Type B pancreatic cell (in vitro differentiated cells): ENCODE results near the gene INTS3. TPM values are rescaled to one million over a fixed set of nuclear protein-coding genes. Genes with fewer than 3 reads are reported as not detected.

Experiments
- DNase-seq: peaks from one replicate; pipeline ENCODE4 v3.0.0; 2021; ENCODE audit warnings: mixed read lengths; ENCODE audit not compliant: unreplicated experiment; ENCODE audit errors: extremely low spot score
- H3K27ac Mint-ChIP-seq: 2 replicates; pipeline ENCODE4 v1.8.0; 2021; ENCODE audit warnings: mild to moderate bottlenecking, mixed read lengths
- H3K27me3 Mint-ChIP-seq: 2 replicates; pipeline ENCODE4 v1.8.0; 2021; ENCODE audit warnings: mixed read lengths
- H3K36me3 Mint-ChIP-seq: 2 replicates; pipeline ENCODE4 v1.8.0; 2021; ENCODE audit warnings: mixed read lengths
- H3K4me1 Mint-ChIP-seq: one replicate; pipeline ENCODE4 v1.8.0; 2021; ENCODE audit warnings: mixed read lengths; ENCODE audit not compliant: unreplicated experiment
- H3K4me3 Mint-ChIP-seq: 2 replicates; pipeline ENCODE4 v1.8.0; 2021; ENCODE audit warnings: mild to moderate bottlenecking, mixed read lengths
- H3K9me3 Mint-ChIP-seq: 2 replicates; pipeline ENCODE4 v1.8.0; 2021; ENCODE audit warnings: mixed read lengths
- total RNA-seq: library from RNA; stranded (reverse); gene quantifications from 2 replicates; pipeline ENCODE4 v1.2.1, GENCODE V29; 2021; ENCODE audit warnings: low replicate concordance
- TF ChIP-seq, protein P1 (sequence below): fragments of 200-600 bp; sonication (generic); conservative IDR thresholded peaks from 2 replicates; pipeline ENCODE4 v1.5.0; 2021; ENCODE audit warnings: antibody characterized with exemption, mild to moderate bottlenecking

Gene INTS3
- total RNA-seq, 1 donor from 2014 or later, result 90.8 TPM

DNA sequence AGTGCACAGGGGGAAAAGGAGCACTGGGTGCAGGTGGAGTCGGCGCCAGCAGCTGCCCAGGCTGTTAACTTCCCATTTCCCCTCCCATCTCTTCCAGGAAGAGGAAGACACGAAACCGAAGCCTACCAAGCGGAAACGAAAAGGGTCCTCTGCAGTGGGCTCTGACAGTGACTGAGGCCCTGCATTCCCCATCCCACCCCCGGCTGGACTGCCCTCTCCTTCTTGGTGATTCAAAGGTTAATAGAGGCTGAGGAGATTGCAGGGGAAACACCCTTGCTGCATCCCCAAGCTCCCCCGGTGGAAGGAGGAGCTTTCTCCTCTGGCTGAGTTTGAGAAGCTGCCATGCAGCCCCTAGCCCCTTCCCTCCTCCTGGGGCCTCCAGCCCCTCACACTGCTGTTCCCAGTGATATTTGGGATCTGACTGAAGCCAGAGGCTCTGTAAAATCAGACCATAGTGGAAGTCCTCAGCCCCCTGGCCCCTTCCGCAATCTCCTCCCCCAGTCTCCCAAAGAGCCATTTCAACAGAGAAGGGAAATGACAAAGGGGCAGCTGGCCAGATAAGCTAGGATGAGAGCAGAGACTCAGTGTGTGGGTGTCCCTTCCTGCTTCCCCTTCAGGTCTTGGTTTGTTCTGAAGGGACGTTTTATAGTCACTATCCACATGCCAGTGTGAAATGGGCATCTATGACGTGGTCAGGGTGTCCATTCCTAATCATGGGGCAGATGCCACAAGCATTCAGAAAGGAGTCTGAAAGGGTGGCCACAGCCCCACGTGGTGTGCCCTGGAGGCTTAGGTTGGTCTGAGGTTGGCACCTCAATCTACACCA lies 45.5 kb downstream of the INTS3 start:
- Mint-ChIP-seq H3K4me3 (peak overlapping the region; percentile 62), H3K36me3 (no peaks in the 10 kb centered on the region)

DNA sequence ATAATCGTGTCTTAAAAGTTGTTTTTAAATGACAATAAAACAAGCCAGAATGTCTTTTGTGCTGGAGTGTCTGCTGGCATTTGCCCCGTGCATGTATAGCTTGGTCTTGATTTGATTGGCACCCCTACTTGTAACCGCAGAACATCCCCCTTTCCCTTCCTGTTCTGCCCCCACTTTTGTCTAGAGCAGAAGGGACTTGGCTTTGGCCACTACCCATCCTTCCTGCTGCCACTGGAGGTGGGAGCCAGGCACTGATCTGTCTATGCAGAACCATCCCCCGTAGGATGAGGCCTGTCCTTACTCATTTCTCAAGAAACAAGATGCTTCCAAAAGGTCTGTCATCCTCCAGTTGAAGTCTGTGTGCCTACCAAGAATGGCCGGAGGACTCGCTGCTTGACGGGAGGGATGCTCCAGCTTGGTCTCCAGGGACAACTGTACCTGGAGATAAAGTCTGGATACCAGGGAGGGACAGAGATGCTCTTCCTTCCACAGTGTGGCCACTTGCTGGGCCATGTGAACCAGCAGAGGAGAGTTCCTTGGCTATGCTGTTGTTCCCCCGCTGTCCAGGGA lies 46.3 kb downstream of the INTS3 start:
- H3K9me3 Mint-ChIP-seq, result no peaks in the 10 kb centered on the region
- peaks cover 13% of the 10 kb centered on the region for H3K4me1 Mint-ChIP-seq
- H3K27ac Mint-ChIP-seq, result no peak overlapping the region
- H3K36me3 Mint-ChIP-seq, result no peaks in the 10 kb centered on the region
- no peaks in the 10 kb centered on the region for H3K27me3 Mint-ChIP-seq
- TF ChIP-seq, protein P1, sequence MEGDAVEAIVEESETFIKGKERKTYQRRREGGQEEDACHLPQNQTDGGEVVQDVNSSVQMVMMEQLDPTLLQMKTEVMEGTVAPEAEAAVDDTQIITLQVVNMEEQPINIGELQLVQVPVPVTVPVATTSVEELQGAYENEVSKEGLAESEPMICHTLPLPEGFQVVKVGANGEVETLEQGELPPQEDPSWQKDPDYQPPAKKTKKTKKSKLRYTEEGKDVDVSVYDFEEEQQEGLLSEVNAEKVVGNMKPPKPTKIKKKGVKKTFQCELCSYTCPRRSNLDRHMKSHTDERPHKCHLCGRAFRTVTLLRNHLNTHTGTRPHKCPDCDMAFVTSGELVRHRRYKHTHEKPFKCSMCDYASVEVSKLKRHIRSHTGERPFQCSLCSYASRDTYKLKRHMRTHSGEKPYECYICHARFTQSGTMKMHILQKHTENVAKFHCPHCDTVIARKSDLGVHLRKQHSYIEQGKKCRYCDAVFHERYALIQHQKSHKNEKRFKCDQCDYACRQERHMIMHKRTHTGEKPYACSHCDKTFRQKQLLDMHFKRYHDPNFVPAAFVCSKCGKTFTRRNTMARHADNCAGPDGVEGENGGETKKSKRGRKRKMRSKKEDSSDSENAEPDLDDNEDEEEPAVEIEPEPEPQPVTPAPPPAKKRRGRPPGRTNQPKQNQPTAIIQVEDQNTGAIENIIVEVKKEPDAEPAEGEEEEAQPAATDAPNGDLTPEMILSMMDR, result no peak
- H3K4me3 Mint-ChIP-seq, result peak overlapping the region; percentile 62
- DNase-seq, result no peak

More for the DNA sequence above, 45.5 kb downstream of the INTS3 start:
- H3K27me3 Mint-ChIP-seq, result no peaks in the 10 kb centered on the region
- H3K4me1 Mint-ChIP-seq, result peaks cover 13% of the 10 kb centered on the region
- no peak overlapping the region for H3K27ac Mint-ChIP-seq
- DNase-seq, result no peak
- TF ChIP-seq, protein P1, result no peak
- H3K9me3 Mint-ChIP-seq, result no peaks in the 10 kb centered on the region

DNA sequence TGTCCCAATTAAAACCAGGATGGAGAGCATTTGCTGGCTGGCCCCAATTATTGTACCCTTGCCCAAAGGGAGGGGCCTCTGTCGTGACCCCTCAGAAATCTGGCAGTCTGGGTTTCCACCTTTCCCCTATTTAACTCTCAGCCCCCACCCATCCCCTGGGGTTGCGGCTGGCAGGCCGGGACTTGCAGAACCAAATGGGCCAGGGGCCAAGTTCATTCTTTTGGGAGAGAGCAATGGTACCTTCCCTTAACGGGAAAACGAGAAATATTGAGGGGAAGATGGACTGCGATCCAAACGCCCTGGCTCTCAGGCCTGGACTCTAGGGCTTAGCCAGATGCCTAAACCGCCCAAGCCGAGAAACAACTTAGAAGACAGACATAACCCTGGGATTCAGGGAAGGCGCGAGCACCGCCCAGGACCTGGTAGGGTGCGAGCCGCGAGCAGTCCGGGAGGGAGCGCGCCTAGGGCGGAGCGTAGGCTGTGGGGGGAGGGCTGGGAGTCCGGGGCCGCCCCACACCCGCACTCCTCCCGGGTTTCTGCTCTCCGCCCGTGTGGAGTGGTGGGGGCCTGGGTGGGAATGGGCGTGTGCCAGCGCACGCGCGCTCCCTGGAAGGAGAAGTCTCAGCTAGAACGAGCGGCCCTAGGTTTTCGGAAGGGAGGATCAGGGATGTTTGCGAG lies 47.1 kb downstream of the INTS3 start, which contains the start of gene SLC27A3:
TSS of gene SLC27A3 (plus strand) at position 628 of the 678 bp plus-strand sequence. CDS start 91 bp downstream, outside the sequence.
- H3K27me3 Mint-ChIP-seq, result no peaks in the 10 kb centered on the region
- H3K9me3 Mint-ChIP-seq, result no peaks in the 10 kb centered on the region
- H3K27ac Mint-ChIP-seq, result peak within 1 kb of the TSS; percentile 36
- no peak for DNase-seq
- TF ChIP-seq, protein P1, result no peak
- H3K36me3 Mint-ChIP-seq, result no peaks in the 10 kb centered on the region
- H3K4me3 Mint-ChIP-seq, result peak within 1 kb of the TSS; percentile 90
- peaks cover 13% of the 10 kb centered on the region for H3K4me1 Mint-ChIP-seq

DNA sequence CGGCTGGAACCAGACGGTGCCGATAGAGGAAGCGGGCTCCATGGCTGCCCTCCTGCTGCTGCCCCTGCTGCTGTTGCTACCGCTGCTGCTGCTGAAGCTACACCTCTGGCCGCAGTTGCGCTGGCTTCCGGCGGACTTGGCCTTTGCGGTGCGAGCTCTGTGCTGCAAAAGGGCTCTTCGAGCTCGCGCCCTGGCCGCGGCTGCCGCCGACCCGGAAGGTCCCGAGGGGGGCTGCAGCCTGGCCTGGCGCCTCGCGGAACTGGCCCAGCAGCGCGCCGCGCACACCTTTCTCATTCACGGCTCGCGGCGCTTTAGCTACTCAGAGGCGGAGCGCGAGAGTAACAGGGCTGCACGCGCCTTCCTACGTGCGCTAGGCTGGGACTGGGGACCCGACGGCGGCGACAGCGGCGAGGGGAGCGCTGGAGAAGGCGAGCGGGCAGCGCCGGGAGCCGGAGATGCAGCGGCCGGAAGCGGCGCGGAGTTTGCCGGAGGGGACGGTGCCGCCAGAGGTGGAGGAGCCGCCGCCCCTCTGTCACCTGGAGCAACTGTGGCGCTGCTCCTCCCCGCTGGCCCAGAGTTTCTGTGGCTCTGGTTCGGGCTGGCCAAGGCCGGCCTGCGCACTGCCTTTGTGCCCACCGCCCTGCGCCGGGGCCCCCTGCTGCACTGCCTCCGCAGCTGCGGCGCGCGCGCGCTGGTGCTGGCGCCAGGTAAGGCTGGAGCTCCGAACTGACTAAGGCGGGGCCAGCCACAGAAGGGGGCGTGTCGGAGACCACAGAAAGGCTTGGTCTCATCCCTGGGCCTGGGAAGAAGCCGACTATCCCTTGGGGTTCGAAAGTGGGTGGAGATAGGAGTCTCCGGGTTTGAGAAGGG lies 47.8 kb downstream of the INTS3 start:
- Mint-ChIP-seq H3K4me3 (peak overlapping the region; percentile 90), H3K27ac (peak overlapping the region; percentile 36), H3K4me1 (peaks cover 13% of the 10 kb centered on the region), H3K9me3 (no peaks in the 10 kb centered on the region), H3K36me3 (no peaks in the 10 kb centered on the region), H3K27me3 (no peaks in the 10 kb centered on the region)
- TF ChIP-seq, protein P1, result peak; percentile 17
- peak; percentile 80 for DNase-seq

DNA sequence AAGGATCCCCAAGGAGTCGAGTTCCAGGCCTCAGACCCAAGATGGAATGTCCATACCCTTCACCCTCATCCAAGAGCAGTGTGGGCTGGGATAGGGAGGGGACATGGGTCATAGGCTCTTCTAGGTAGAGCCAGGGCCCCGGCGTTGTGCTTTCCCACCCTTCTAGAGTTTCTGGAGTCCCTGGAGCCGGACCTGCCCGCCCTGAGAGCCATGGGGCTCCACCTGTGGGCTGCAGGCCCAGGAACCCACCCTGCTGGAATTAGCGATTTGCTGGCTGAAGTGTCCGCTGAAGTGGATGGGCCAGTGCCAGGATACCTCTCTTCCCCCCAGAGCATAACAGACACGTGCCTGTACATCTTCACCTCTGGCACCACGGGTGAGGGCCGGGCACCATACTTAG lies 48.5 kb downstream of the INTS3 start:
- no peaks in the 10 kb centered on the region for H3K9me3 Mint-ChIP-seq
- TF ChIP-seq, protein P1, result no peak
- DNase-seq, result no peak
- H3K36me3 Mint-ChIP-seq, result no peaks in the 10 kb centered on the region
- H3K4me3 Mint-ChIP-seq, result peak overlapping the region; percentile 85
- peak overlapping the region; percentile 31 for H3K27ac Mint-ChIP-seq
- no peaks in the 10 kb centered on the region for H3K27me3 Mint-ChIP-seq
- peaks cover 13% of the 10 kb centered on the region for H3K4me1 Mint-ChIP-seq
